ENCODE results near the gene PITX2.
"Not testable (repeated sequence)": the region's sequence is repeated elsewhere in the genome, so short reads cannot be mapped to it uniquely, and the experiment has no call there.

Gene PITX2

DNA sequence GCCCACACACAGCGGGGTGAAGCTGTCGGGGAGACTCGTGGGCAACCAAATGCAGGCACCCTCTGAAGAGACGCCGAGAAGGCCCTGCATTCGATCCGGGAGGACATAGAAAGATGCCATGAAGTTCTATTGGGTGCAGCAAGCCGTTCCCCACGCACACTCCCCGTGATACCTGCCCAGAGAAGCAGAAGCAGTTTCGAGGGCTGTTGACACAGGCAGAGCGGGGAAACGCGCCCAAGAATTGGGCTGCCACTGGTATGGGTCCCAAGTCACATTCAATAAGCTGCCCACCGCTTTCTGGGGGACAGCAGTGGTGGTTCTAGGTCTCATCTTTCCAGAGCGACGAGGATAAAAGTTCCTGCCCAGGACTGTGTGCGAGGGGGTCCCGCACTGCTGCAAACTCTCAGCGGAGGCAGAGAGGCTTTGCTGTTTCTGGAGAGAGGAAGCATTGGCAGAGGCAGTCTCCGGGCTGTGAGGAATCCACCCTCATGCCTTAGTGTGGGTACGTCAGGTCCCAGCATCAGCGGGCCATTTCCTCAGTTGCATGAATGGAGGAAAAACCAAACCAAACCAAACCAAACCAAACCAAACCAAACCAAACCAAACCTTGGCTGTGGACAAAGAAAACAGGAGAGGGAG is 10.1 kb downstream of the PITX2 start:
- H3K27ac Mint-ChIP-seq, result no peak overlapping the region
- peaks cover 89% of the 10 kb centered on the region for H3K27me3 Mint-ChIP-seq
- H3K36me3 Mint-ChIP-seq (ENCODE audit: low read depth), result no peaks in the 10 kb centered on the region
- H3K4me3 Mint-ChIP-seq, result no peak overlapping the region
- peaks cover 10% of the 10 kb centered on the region for H3K4me1 Mint-ChIP-seq (ENCODE audit: low read depth)
- H3K9me3 Mint-ChIP-seq, result no peaks in the 10 kb centered on the region

DNA sequence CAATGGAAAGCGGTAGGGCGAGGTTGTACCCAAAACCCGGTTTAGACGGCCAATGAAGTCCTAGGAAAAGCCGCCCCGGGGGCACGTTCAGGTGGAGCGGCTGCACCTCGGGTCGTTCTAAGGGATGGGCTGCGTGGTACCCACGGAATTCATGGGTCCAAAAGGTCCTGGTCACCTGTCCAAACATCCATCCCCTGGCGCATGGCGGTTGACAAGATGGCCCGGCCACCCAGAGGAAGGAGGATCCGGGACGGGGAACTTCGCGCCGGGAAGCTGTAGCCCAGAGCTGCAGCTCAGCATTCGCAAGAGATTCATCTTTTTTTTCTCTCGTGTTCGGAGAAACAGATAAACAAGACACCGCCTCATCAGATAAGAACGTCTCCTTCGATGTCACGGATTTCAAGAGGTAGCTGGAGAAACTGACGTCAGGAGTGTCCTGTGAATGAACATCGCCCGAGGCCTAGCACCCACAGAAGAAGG is 10.9 kb downstream of the PITX2 start:
- Mint-ChIP-seq H3K36me3 (ENCODE audit: low read depth) (no peaks in the 10 kb centered on the region), H3K27me3 (peaks cover 82% of the 10 kb centered on the region), H3K9me3 (no peaks in the 10 kb centered on the region), H3K4me3 (no peak overlapping the region), H3K4me1 (ENCODE audit: low read depth) (peaks cover 10% of the 10 kb centered on the region), H3K27ac (no peak overlapping the region)

DNA sequence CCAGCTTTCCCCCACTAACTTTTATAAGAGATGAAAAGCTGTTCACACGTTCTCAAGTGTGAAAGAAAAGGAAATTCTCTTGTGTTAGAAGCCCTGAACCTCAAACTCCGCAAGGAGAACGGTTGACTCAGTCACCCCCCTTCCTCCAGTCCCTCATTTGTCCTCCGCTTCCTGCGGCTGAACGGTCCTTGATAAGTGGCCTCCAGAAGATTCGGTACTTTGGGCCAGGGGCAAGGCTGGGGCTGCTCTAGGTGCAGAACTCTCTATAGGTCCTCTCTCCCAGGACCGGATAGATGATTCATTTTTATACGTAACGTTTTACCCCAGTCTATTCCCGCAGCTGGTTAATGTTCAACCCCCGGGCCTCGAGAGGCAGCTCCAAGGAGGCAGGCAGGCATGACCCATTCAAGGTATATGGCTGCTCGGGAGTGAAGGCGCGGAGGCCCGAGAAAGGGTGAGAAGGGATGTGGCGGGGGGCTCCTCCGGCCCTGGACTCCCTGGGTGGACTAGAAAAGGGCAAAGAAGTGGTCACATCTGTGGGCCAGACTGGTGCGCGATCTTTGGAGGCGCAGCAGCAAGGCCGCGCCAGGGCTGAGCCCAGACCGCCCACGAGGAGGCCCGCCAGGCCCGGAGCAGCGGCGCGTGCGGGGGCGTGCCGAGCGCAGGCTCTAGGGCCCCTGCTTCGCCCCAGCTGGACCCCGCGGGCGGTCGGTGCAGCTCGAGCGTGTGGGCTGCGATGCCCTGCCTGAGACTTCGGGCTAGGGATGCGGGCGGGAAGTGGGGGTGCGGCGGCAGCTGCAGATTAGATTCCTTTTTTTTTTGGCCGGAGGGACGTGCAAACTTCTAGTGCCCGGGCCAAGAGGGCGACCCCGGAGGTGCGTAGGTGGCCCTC is 11.7 kb downstream of the PITX2 start:
- H3K4me3 Mint-ChIP-seq, result no peak overlapping the region
- H3K36me3 Mint-ChIP-seq (ENCODE audit: low read depth), result no peaks in the 10 kb centered on the region
- H3K4me1 Mint-ChIP-seq (ENCODE audit: low read depth), result peaks cover 8% of the 10 kb centered on the region
- H3K27ac Mint-ChIP-seq, result no peak overlapping the region
- peaks cover 75% of the 10 kb centered on the region for H3K27me3 Mint-ChIP-seq
- no peaks in the 10 kb centered on the region for H3K9me3 Mint-ChIP-seq

DNA sequence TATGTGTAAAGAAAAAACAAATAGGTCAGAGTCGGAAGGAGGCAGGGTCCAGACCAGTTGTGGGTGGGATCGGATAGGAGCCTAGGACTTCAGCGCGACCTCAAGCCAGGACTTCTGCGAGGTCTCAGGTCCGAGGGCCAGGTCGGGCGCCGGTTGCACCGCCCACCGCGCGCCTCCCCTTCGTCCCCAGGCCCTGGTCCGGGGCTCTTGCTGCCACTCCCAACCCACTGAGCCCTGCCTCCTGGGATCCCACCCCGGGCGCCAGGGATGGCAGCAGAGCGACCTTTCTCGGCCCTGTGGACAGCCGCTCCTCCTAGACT is 12.3 kb downstream of the PITX2 start:
- Mint-ChIP-seq H3K36me3 (ENCODE audit: low read depth) (no peaks in the 10 kb centered on the region), H3K27me3 (peaks cover 74% of the 10 kb centered on the region), H3K27ac (no peak overlapping the region), H3K9me3 (no peaks in the 10 kb centered on the region), H3K4me1 (ENCODE audit: low read depth) (peaks cover 4% of the 10 kb centered on the region), H3K4me3 (no peak overlapping the region)

DNA sequence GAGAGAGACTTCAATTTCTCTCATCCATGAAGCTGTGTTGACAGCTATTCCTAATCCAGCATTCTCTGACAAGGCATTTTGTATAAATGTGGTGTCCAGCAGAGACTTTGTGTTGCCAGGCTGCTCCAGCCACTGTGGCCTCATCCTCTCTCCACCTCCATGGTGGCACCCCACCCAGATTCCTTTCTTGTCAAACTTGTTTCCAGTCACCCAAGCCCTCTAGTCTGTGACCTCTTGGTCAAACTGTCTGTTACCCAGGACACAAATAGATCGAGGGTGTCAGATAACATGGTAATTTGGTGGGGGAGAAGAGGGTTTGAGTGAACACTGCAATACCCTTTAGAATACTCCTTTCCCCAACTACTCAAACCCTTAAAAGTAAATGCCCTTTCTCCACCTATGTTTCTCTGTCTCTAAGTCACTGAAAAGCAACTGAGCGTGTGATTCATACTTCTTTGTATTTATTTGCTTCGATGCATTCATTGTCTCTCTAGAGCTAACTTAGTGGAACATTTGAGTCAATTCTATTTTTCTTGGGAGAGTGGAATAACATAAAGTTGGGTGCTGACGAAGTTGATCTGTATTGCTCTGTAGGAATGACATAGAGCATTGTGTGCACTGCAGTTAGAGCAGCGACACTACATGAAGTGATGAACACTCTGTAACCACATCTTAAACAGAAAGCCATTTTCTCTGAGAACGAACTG is 13.7 kb downstream of the PITX2 start:
- Mint-ChIP-seq H3K27me3 (peaks cover 65% of the 10 kb centered on the region), H3K9me3 (no peaks in the 10 kb centered on the region), H3K36me3 (ENCODE audit: low read depth) (no peaks in the 10 kb centered on the region), H3K4me1 (ENCODE audit: low read depth) (peaks cover 4% of the 10 kb centered on the region), H3K4me3 (no peak overlapping the region), H3K27ac (no peak overlapping the region)

DNA sequence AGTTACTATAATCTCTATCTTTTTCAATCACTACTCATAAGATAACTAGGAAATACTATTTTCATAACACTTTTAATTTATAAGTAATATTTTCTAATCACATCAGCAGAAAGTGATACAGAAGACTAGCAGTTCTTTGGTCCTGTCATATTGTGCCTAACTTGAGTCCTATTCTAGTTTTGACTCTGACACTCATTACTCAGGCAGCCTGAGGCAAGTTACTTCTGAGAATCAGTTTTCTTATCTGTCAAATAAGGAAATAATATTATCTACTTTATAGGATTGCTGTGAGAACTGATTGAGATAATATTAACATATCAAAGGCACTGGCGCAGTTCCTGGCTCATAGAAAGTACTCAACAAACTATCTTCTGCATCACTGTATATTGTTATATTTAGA is 17.8 kb downstream of the PITX2 start:
- no peak overlapping the region for H3K27ac Mint-ChIP-seq
- H3K27me3 Mint-ChIP-seq, result peaks cover 47% of the 10 kb centered on the region
- peaks cover under 1% of the 10 kb centered on the region for H3K9me3 Mint-ChIP-seq
- no peaks in the 10 kb centered on the region for H3K4me1 Mint-ChIP-seq (ENCODE audit: low read depth)
- H3K36me3 Mint-ChIP-seq (ENCODE audit: low read depth), result no peaks in the 10 kb centered on the region
- no peak overlapping the region for H3K4me3 Mint-ChIP-seq

DNA sequence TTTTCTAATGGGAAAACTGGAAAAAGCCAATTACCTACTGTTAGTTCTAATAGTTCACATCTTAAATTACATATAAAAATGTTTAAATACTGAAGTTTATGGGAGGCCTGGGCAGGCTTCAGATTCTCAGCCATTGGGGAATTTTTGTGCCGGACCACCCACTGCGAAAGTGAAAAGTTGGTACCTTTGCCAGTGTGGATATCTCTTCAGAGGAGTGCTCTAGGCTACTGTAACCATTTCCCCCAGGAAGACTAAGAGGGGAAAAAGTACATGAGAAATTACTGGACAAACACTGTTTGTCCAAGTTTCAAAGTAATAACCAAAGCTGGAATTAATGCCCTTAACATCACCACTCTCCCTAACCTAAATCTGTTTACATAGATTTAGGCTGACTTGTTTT is 20.8 kb downstream of the PITX2 start:
- Mint-ChIP-seq H3K27ac (no peak overlapping the region), H3K9me3 (peaks cover 6% of the 10 kb centered on the region), H3K4me3 (no peak overlapping the region), H3K4me1 (ENCODE audit: low read depth) (no peaks in the 10 kb centered on the region), H3K36me3 (ENCODE audit: low read depth) (no peaks in the 10 kb centered on the region), H3K27me3 (peaks cover 42% of the 10 kb centered on the region)

DNA sequence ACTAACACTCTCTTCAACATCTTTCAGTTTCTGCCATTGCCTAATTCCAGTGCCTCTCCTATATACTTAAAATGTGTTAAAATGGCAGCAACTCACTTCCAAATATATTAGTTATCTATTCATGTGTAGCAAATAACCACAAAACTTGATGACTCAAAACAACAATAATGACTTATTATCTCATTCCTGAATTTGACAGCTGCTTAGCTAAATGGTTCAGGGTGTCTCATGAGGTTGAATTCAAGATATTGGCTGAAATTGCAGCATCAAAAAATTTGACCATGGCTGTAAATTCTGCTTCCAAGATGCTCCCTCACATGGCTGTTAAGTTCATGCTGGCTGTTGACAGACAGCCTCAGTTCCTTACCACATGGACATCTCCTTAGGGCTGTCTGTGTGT is 25.3 kb downstream of the PITX2 start:
- Mint-ChIP-seq H3K9me3 (peaks cover 10% of the 10 kb centered on the region), H3K4me3 (no peak overlapping the region), H3K27ac (no peak overlapping the region), H3K4me1 (ENCODE audit: low read depth) (no peaks in the 10 kb centered on the region), H3K36me3 (ENCODE audit: low read depth) (no peaks in the 10 kb centered on the region), H3K27me3 (peaks cover 25% of the 10 kb centered on the region)

DNA sequence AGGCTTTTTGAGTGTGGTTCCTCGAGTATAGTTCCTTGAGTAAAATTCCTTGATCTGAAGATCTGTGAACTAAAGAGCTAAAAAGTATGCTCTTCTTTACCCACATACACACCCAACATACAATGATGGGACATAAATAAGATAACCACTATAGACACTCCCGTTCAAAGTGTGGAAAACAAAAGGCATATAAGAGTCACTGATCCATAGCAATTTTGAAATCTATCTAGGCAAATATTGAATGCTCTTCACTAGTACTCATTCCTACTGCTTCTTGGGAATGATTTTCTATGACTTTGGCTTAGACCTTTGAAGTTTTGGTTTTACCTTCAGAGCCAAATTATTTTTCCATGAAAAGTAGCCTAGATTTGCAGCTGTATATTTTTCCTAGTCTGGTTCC is 26.4 kb downstream of the PITX2 start:
- no peak overlapping the region for H3K27ac Mint-ChIP-seq
- H3K4me3 Mint-ChIP-seq, result no peak overlapping the region
- no peaks in the 10 kb centered on the region for H3K4me1 Mint-ChIP-seq (ENCODE audit: low read depth)
- peaks cover 25% of the 10 kb centered on the region for H3K27me3 Mint-ChIP-seq
- H3K9me3 Mint-ChIP-seq, result peaks cover 10% of the 10 kb centered on the region
- no peaks in the 10 kb centered on the region for H3K36me3 Mint-ChIP-seq (ENCODE audit: low read depth)

DNA sequence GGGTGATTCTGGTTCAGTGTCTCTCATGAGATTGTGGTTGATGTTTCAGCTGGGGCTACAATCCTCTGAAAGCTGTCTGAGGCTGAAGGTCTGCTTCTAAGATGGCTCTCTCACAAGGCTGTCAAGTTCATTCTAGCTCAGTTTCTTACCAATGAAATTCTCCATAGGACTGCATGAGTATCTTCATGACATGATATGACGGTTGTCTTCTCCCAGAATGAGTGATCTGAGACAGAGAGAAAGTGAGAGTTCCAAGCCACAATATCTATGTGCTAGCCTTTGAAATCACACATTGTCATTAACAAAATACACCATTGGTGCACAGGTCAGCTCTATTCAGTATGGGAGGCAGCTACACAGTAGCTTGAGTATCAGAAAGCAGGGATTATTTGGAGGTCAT is 27.3 kb downstream of the PITX2 start:
- Mint-ChIP-seq H3K27me3 (peaks cover 23% of the 10 kb centered on the region), H3K9me3 (peaks cover 10% of the 10 kb centered on the region), H3K4me3 (no peak overlapping the region), H3K27ac (no peak overlapping the region), H3K4me1 (ENCODE audit: low read depth) (no peaks in the 10 kb centered on the region), H3K36me3 (ENCODE audit: low read depth) (no peaks in the 10 kb centered on the region)

DNA sequence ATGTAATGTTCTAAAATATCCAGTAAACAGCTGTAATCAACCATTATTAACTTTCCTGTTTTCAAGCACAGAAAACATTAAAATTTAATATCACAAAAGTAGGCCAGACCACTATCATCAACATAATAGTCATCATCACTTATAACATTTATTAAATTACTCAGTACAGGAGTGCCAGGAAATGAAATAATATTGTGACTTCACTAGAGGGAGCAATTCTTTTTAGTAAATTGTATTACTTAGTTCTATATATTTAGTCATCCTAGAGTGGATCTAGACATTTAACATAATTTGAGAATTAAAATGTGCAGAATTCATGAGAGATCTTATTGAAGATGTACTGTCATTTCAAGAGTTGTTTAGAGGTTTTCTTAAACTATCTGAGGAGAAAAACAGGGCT is 33.6 kb downstream of the PITX2 start:
- H3K9me3 Mint-ChIP-seq, result no peaks in the 10 kb centered on the region
- no peaks in the 10 kb centered on the region for H3K36me3 Mint-ChIP-seq (ENCODE audit: low read depth)

DNA sequence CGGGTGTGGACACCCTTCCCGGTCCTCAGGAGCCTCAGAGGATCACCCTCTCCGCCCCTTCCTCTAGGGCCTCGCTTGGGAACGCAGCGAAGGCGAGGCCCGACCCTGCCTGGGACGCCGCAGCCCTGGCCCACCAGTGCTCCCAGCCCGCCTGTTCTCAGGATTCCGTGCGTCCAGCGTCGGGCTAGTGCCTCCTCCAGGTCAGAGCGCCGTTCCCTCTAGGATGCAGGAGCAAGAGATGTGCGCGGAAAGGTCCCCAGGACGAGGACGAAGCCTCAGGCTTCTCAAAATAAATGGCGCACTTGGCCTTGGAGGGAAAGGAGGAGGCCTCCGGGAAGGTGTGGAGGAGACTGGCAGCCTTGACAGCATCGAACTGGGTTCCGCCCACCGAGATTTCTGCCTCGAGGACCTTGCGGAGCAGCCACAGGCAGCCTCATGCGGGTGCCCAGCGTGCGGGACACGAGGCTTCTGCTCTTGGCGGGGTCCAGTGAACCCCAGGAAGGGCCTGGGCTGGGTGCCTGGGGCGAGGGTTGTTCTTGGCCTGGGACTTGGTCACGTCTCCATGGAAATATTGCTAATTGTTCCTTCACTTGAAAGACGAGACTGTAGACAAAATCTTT is 35.1 kb downstream of the PITX2 start:
- Mint-ChIP-seq H3K36me3 (ENCODE audit: low read depth) (no peaks in the 10 kb centered on the region), H3K4me3 (no peak overlapping the region), H3K4me1 (ENCODE audit: low read depth) (no peaks in the 10 kb centered on the region), H3K27me3 (peaks cover 10% of the 10 kb centered on the region), H3K27ac (no peak overlapping the region), H3K9me3 (no peaks in the 10 kb centered on the region)

More for the DNA sequence above, 33.6 kb downstream of the PITX2 start:
- Mint-ChIP-seq H3K27ac (no peak overlapping the region), H3K4me1 (ENCODE audit: low read depth) (no peaks in the 10 kb centered on the region), H3K27me3 (peaks cover 10% of the 10 kb centered on the region), H3K4me3 (no peak overlapping the region)

DNA sequence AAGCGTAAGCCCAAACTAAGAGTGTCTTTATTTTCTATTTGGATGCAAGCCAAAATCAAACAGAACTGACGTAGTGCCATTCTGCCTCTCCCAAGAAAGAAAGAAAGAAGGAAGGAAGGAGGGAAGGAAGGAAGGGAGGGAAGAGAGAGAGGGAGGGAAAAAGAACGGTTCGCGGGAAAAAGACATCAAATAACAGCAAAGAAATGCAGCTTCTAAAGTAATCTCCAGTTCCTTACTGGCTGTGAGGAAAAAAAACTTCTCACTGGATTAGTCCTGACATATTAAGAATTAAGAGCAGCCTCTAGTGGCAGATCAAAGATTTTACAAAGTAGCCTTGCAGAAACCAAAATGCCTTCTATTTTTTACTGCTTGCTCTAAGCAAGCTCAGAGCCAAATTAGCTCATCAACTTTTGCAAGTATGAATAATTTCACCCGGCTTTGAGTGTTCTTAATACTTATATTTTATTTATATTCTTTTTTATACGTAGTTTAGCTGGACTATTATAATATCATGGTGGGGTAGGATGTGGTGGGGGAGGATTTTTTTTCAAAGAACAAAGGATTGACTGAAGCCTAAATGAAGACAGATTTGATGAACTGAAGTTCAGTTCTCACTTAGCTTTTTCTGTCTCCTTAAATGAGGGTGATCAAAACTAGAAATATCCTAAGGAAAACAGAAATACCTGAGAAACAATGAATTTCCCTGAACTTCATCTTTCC is 36.6 kb downstream of the PITX2 start:
- H3K4me1 Mint-ChIP-seq (ENCODE audit: low read depth), result no peaks in the 10 kb centered on the region

DNA sequence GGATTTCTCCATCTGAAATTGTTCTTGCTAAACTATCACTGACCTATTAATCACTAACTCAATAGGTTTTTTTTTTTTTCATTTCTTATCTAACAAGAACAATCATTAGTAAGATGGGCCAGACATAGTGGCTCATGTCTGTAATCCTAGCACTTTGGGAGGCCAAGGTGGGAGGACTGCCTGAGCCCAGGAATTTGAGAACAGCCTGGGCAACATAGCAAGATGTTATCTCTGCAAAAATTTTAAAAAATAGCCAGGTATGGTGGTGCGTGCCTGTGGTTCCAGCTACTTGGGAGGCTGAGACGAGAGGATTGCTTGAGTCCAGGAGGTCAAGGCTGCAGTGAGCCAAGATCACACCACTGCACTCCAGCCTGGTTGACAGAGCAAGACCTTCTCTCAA is 46.2 kb downstream of the PITX2 start:
- H3K27ac Mint-ChIP-seq; H3K36me3 Mint-ChIP-seq (ENCODE audit: low read depth); H3K4me3 Mint-ChIP-seq; H3K4me1 Mint-ChIP-seq (ENCODE audit: low read depth): not testable (repeated sequence)
- H3K27me3 Mint-ChIP-seq, result peaks cover 20% of the 10 kb centered on the region
- peaks cover 13% of the 10 kb centered on the region for H3K9me3 Mint-ChIP-seq

More for the DNA sequence above, 36.6 kb downstream of the PITX2 start:
- no peaks in the 10 kb centered on the region for H3K9me3 Mint-ChIP-seq
- peaks cover 15% of the 10 kb centered on the region for H3K27me3 Mint-ChIP-seq
- no peak overlapping the region for H3K4me3 Mint-ChIP-seq
- H3K27ac Mint-ChIP-seq, result no peak overlapping the region
- H3K36me3 Mint-ChIP-seq (ENCODE audit: low read depth), result no peaks in the 10 kb centered on the region

Measured in stimulated activated naive CD8-positive, alpha-beta T cell treated with anti-CD3 and anti-CD28 coated beads, Interleukin-15, Interleukin-2, amounts not matched to agents 100 ng/mL and 50 ng/mL, for 24 hours (primary cell).